Endothelial cell of umbilical vein (primary cell): ENCODE results near the gene IRF6. TPM values are rescaled to one million over a fixed set of nuclear protein-coding genes. Genes with fewer than 3 reads are reported as not detected.

Experiments used
- BruUV-seq: library from RNA; stranded (reverse); fragments of 400-500 nt; replicated peaks from 2 replicates; lab custom pipeline; 2021; lab: Mats Ljungman, UMichigan
- CTCF ChIA-PET: fragments of 300-600, 350-600 bp; sonication (Branson Sonifier 250); formaldehyde crosslinking; loops from one replicate; lab custom pipeline; 2021; ENCODE audit warnings: antibody characterized with exemption, inconsistent platforms; lab: Charles Lee
- POLR2A ChIA-PET: fragments of 300-600, 350-600 bp; sonication (Branson Sonifier 250); formaldehyde crosslinking; loops from one replicate; lab custom pipeline; 2021; ENCODE audit warnings: antibody characterized with exemption, inconsistent platforms; lab: Charles Lee
- DNase-seq: peaks from one replicate; pipeline ENCODE4 v3.0.0-alpha.2; 2011; ENCODE audit warnings: low read depth, low spot score
- FAIRE-seq: peaks from 2 replicates; lab custom pipeline; 2011; peaks lifted over from hg19 to GRCh38; lab: Jason Lieb, UNC
- H2AFZ ChIP-seq: 2 replicates; pipeline ENCODE4 v1.6.0; 2012; ENCODE audit warnings: low read depth, low read length, control low read depth, inconsistent platforms
- H3K27ac ChIP-seq: 2 replicates; pipeline ENCODE4 v1.5.1; 2011; ENCODE audit warnings: low read depth, mild to moderate bottlenecking, control low read depth, low read length, moderate library complexity; ENCODE audit not compliant: insufficient read depth
- H3K27me3 ChIP-seq, 2 experiments: 2 replicates each; pipeline versions ENCODE4 v1.6.0 to v1.6.1; 2011; ENCODE audit warnings: low read length in 2 of 2, mixed read lengths in 1 of 2; ENCODE audit not compliant: control insufficient read depth in 2 of 2, insufficient read depth in 2 of 2
- H3K36me3 ChIP-seq, 2 experiments: 2 replicates in 1 of 2; 3 replicates in 1 of 2; pipeline ENCODE4 v1.5.1; 2011; ENCODE audit warnings: low read length in 2 of 2, mild to moderate bottlenecking in 1 of 2, moderate library complexity in 1 of 2; ENCODE audit not compliant: control insufficient read depth in 2 of 2, insufficient read depth in 2 of 2; ENCODE audit errors: extremely low read depth in 1 of 2
- H3K4me1 ChIP-seq: 3 replicates; pipeline ENCODE4 v1.5.1; 2011; ENCODE audit warnings: mild to moderate bottlenecking, low read length; ENCODE audit not compliant: control insufficient read depth, insufficient read depth; ENCODE audit errors: extremely low read depth
- H3K4me2 ChIP-seq: 2 replicates; pipeline ENCODE4 v1.6.1; 2011; ENCODE audit warnings: low read length, control low read depth, mixed read lengths; ENCODE audit not compliant: insufficient read depth
- H3K4me3 ChIP-seq, 3 experiments: fragments of 200-600 bp in 1 of 3; sonication (generic), shearing (Covaris generic) in 1 of 3; replicated peaks in 1 of 3; 2 replicates each; pipeline ENCODE4 v1.5.1; 2011 to 2016; ENCODE audit warnings: control low read depth in 3 of 3, low read length in 3 of 3, mild to moderate bottlenecking in 2 of 3, inconsistent platforms in 1 of 3, low read depth in 1 of 3, moderate library complexity in 1 of 3; ENCODE audit not compliant: insufficient read depth in 1 of 3
- H3K79me2 ChIP-seq: 2 replicates; pipeline ENCODE4 v1.6.0; 2012; ENCODE audit warnings: low read length, inconsistent platforms; ENCODE audit not compliant: control insufficient read depth, insufficient read depth
- H3K9ac ChIP-seq: replicated peaks from 2 replicates; pipeline ENCODE3; 2011; ENCODE audit warnings: low read length, control low read depth; ENCODE audit not compliant: insufficient read depth; ENCODE audit errors: extremely low read depth
- H3K9me1 ChIP-seq: replicated peaks from 3 replicates; pipeline ENCODE4 v1.6.0; 2011; ENCODE audit warnings: mild to moderate bottlenecking, low read length; ENCODE audit not compliant: control insufficient read depth, insufficient read depth; ENCODE audit errors: extremely low read depth
- H3K9me3 ChIP-seq: replicated peaks from 2 replicates; pipeline ENCODE4 v1.5.1; 2012; ENCODE audit warnings: low read length, inconsistent platforms; ENCODE audit not compliant: control insufficient read depth, insufficient read depth
- H4K20me1 ChIP-seq: replicated peaks from 2 replicates; pipeline ENCODE3; 2011; ENCODE audit warnings: mild to moderate bottlenecking, low read length; ENCODE audit not compliant: control insufficient read depth, insufficient read depth; ENCODE audit errors: extremely low read depth
- EZH2 ChIP-seq: IDR thresholded peaks from 2 replicates; pipeline ENCODE4 v1.6.1; 2012; ENCODE audit warnings: borderline replicate concordance, low read depth, mild to moderate bottlenecking, moderate library complexity, low read length, inconsistent platforms; ENCODE audit not compliant: severe bottlenecking
- FOS ChIP-seq: IDR thresholded peaks from 2 replicates; pipeline ENCODE4 v1.6.1; 2011; ENCODE audit warnings: mild to moderate bottlenecking, low read length, moderate library complexity, borderline replicate concordance; ENCODE audit not compliant: insufficient read depth
- GATA2 ChIP-seq: IDR thresholded peaks from 2 replicates; pipeline ENCODE4 v1.7.0; 2011; ENCODE audit warnings: low read depth, mild to moderate bottlenecking, moderate library complexity, mixed read lengths, low read length; ENCODE audit not compliant: insufficient read length, insufficient read depth
- JUN ChIP-seq: IDR thresholded peaks from 2 replicates; pipeline ENCODE4 v1.6.1; 2011; ENCODE audit warnings: borderline replicate concordance, low read depth; ENCODE audit not compliant: insufficient read length, insufficient read depth
- MYC ChIP-seq: IDR thresholded peaks from one replicate; pipeline ENCODE4 v1.6.1; 2011; ENCODE audit warnings: mild to moderate bottlenecking, low read depth, low read length
- POLR2A ChIP-seq: IDR thresholded peaks from 2 replicates; pipeline ENCODE4 v1.6.1; 2012; ENCODE audit warnings: low read depth, mild to moderate bottlenecking, control low read depth, low read length
- POLR2AphosphoS5 ChIP-seq: IDR thresholded peaks from 2 replicates; pipeline ENCODE4 v1.6.1; 2012; ENCODE audit warnings: low read depth, mild to moderate bottlenecking, control low read depth, low read length, moderate library complexity; ENCODE audit not compliant: insufficient read depth
- dilution Hi-C: fragments of 300-500 bp; cut with MboI; formaldehyde crosslinking; loops from one replicate; pipeline ENCODE4 v1.15.0; 2019; ENCODE audit warnings: low sequenced_read_pairs; ENCODE audit not compliant: extremely low pct_ligation_motif_present
- intact Hi-C: fragments of 100-400 bp; cut with micrococcal nuclease; formaldehyde crosslinking; loops from one replicate; pipeline ENCODE4 v1.10.0; 2022
- polyA plus RNA-seq, 4 experiments: library from polyadenylated mRNA; depleted of rRNA in 3 of 4; stranded (reverse) in 3 of 4; unstranded in 1 of 4; fragments of >200 nt; gene quantifications; 2 replicates each; pipeline versions ENCODE4 v1.2.1 to v1.2.3, GENCODE V29; 2011 to 2012; ENCODE audit warnings: missing spikeins in 1 of 4
- total RNA-seq: library from RNA; stranded (reverse); gene quantifications from 2 replicates; pipeline ENCODE4 v1.2.3, GENCODE V29; 2021
- TF ChIP-seq, protein P1 (sequence below), 2 donors: IDR thresholded peaks; 1 replicate in 1 of 2; 2 replicates in 1 of 2; pipeline ENCODE4 v1.5.1; 2011; ENCODE audit warnings: low read length in 2 of 2, mild to moderate bottlenecking in 2 of 2, moderate library complexity in 2 of 2, control low read depth in 1 of 2, inconsistent platforms in 1 of 2, low read depth in 1 of 2; ENCODE audit not compliant: insufficient read depth in 1 of 2; ENCODE audit errors: extremely low read depth in 1 of 2
- TF ChIP-seq, protein P2 (sequence below): IDR thresholded peaks from 2 replicates; pipeline ENCODE4 v1.6.1; 2011; ENCODE audit not compliant: insufficient read depth, insufficient read length

IRF6 gene
- total and polyA plus RNA-seq, 2 donors (not counting 3 experiments of a cell fraction or from before 2014, with no cell fraction given), result 42.0 to 55.8 TPM

- H3K9me3 ChIP-seq, result no peaks in the 10 kb centered on the region
- dilution Hi-C loops, result no loop called here
- H3K9me1 ChIP-seq, result no peaks in the 10 kb centered on the region
- POLR2A ChIA-PET, result no interaction called here
- no TSS peak for BruUV-seq
- no peak overlapping the region for H2AFZ ChIP-seq
- TF ChIP-seq JUN, result no peak
- no peak for TF ChIP-seq MYC
- TF ChIP-seq GATA2, result no peak
- TF ChIP-seq FOS, result no peak
- no peak for TF ChIP-seq POLR2AphosphoS5
- TF ChIP-seq, protein P1, sequence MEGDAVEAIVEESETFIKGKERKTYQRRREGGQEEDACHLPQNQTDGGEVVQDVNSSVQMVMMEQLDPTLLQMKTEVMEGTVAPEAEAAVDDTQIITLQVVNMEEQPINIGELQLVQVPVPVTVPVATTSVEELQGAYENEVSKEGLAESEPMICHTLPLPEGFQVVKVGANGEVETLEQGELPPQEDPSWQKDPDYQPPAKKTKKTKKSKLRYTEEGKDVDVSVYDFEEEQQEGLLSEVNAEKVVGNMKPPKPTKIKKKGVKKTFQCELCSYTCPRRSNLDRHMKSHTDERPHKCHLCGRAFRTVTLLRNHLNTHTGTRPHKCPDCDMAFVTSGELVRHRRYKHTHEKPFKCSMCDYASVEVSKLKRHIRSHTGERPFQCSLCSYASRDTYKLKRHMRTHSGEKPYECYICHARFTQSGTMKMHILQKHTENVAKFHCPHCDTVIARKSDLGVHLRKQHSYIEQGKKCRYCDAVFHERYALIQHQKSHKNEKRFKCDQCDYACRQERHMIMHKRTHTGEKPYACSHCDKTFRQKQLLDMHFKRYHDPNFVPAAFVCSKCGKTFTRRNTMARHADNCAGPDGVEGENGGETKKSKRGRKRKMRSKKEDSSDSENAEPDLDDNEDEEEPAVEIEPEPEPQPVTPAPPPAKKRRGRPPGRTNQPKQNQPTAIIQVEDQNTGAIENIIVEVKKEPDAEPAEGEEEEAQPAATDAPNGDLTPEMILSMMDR (IDR thresholded peaks at IDR 0.05; ENCODE audit: extremely low read depth in 1 of 2, insufficient read depth in 1 of 2, low read depth in 1 of 2, low read length in 2 of 2), result no peak
- no peak for TF ChIP-seq POLR2A
- TF ChIP-seq EZH2, result no peak
- TF ChIP-seq, protein P2, sequence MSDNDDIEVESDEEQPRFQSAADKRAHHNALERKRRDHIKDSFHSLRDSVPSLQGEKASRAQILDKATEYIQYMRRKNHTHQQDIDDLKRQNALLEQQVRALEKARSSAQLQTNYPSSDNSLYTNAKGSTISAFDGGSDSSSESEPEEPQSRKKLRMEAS, result no peak
- no peaks in the 10 kb centered on the region for H4K20me1 ChIP-seq
- peaks cover 18% of the 10 kb centered on the region for H3K4me1 ChIP-seq
- DNase-seq (no peak), FAIRE-seq (no peak)
- H3K27ac ChIP-seq, result no peak overlapping the region
- H3K4me3 ChIP-seq, result no peak overlapping the region
- intact Hi-C loops, result loop anchor here (2.0 kb wide), 1 partner anchor 33 kb away; no protein-coding TSS in a partner anchor
- H3K27me3 ChIP-seq, result no peaks in the 10 kb centered on the region
- no peaks in the 10 kb centered on the region for H3K36me3 ChIP-seq
- no peak overlapping the region for H3K4me2 ChIP-seq
- H3K79me2 ChIP-seq, result no peaks in the 10 kb centered on the region
- CTCF ChIA-PET, result interaction anchor here (2.7 to 4.5 kb wide), 2 partner anchors 20 to 56 kb away, joined by 24 to 33 read pairs; no protein-coding TSS in a partner anchor
- H3K9ac ChIP-seq, result no peak overlapping the region
Observed at GRCh38 chr1:209767706-209768105, 38.2 kb downstream of the IRF6 start.
